ENCODE measurements around the gene MROH9. TPM values are rescaled to one million over a fixed set of nuclear protein-coding genes. Genes with fewer than 3 reads are reported as not detected.

The MROH9 gene
- not detected in 2 replicates for total RNA-seq (2012; rRNA removed)
- polyA plus RNA-seq (2012; rRNA removed), result not detected in 2 replicates
- polyA plus RNA-seq (2012; cell fraction: cytosol; rRNA removed), result not detected in 2 replicates
- not detected in 2 replicates for polyA plus RNA-seq (2012; cell fraction: nucleus; rRNA removed; ENCODE audit: low replicate concordance)
- not detected for Bru-seq, nascent RNA
- percentile 6 among the genes with signal in this experiment for BruChase-seq, experiment 1, labeled RNA remaining after a 6-hour chase
- not detected for BruChase-seq, experiment 2, labeled RNA remaining after a 2-hour chase
- long read RNA-seq, result 0 reads

- H2BK120ac ChIP-seq (ENCODE audit: low read depth, low read length), result no peak within 1 kb of the TSS
- no peaks in the 10 kb centered on the region for H3K36me3 ChIP-seq (ENCODE audit: control insufficient read depth, insufficient read depth, low read length)
- H3K56ac ChIP-seq (ENCODE audit: extremely low read depth, insufficient read depth, low read length), result no peak within 1 kb of the TSS
- no peak within 1 kb of the TSS for H3K9ac ChIP-seq (ENCODE audit: low read depth, low read length)
- H3K79me1 ChIP-seq (ENCODE audit: low read depth in 1 of 2, low read length in 2 of 2), result no peaks in the 10 kb centered on the region
- dilution Hi-C loops (cut with HindIII; ENCODE audit: low sequenced_read_pairs, unreplicated experiment) (no loop called here), in situ Hi-C loops (cut with MboI; ENCODE audit: low sequenced_read_pairs) (no loop called here), intact Hi-C loops (cut with micrococcal nuclease) (no loop called here)
- no CpG with 5 or more reads among the region's 2 CpGs for WGBS, 2 experiments (ENCODE audit: extremely low coverage in 2 of 2, insufficient read length in 1 of 2)
- ATAC-seq (ENCODE audit: low read depth) (no peak), DNase-seq (no peak)
- H3K4ac ChIP-seq (ENCODE audit: low read depth, low read length), result no peak within 1 kb of the TSS
- no peak within 1 kb of the TSS for H3K27ac ChIP-seq (ENCODE audit: insufficient read depth, low read length)
- H2AK5ac ChIP-seq (ENCODE audit: low read depth, low read length), result no peak within 1 kb of the TSS
- no peak within 1 kb of the TSS for H2BK20ac ChIP-seq (ENCODE audit: low read depth, low read length)
- TF ChIP-seq, protein P1, sequence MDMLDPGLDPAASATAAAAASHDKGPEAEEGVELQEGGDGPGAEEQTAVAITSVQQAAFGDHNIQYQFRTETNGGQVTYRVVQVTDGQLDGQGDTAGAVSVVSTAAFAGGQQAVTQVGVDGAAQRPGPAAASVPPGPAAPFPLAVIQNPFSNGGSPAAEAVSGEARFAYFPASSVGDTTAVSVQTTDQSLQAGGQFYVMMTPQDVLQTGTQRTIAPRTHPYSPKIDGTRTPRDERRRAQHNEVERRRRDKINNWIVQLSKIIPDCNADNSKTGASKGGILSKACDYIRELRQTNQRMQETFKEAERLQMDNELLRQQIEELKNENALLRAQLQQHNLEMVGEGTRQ (IDR thresholded peaks at IDR 0.05; ENCODE audit: low read depth, low read length), result no peak
- no peak for TF ChIP-seq RCOR1 (IDR thresholded peaks at IDR 0.05; ENCODE audit: insufficient replicate concordance, low read length)
- TF ChIP-seq SMC3 (IDR thresholded peaks at IDR 0.05; ENCODE audit: low read depth, low read length), result no peak
- TF ChIP-seq FOS (IDR thresholded peaks at IDR 0.05; ENCODE audit: low read depth, low read length), result no peak
- TF ChIP-seq ELK1 (IDR thresholded peaks at IDR 0.05; ENCODE audit: borderline replicate concordance, low read depth, low read length), result no peak
- no peak for TF ChIP-seq BHLHE40 (IDR thresholded peaks at IDR 0.05; ENCODE audit: low read depth, low read length)
- TF ChIP-seq MAZ (IDR thresholded peaks at IDR 0.05; ENCODE audit: borderline replicate concordance, low read depth, low read length), result no peak
- no peak for TF ChIP-seq NFE2L2 (IDR thresholded peaks at IDR 0.05; ENCODE audit: low read depth, low read length)
- no peak for TF ChIP-seq CTCF (conservative IDR thresholded peaks at IDR 0.05; ENCODE audit: low read depth, low read length)
- no peak for TF ChIP-seq CHD1 (IDR thresholded peaks at IDR 0.05; ENCODE audit: low read depth, low read length)
- TF ChIP-seq CEBPB (IDR thresholded peaks at IDR 0.05; ENCODE audit: low read depth, low read length), result no peak
- no peak for TF ChIP-seq MXI1 (IDR thresholded peaks at IDR 0.05; ENCODE audit: borderline replicate concordance, low read depth, low read length)
- TF ChIP-seq RAD21 (IDR thresholded peaks at IDR 0.05; ENCODE audit: low read length), result no peak
- TF ChIP-seq RFX5 (IDR thresholded peaks at IDR 0.05; ENCODE audit: low read depth, low read length), result no peak
- TF ChIP-seq MAFK (IDR thresholded peaks at IDR 0.05; ENCODE audit: low read depth, low read length), result no peak
- TF ChIP-seq POLR2A (IDR thresholded peaks at IDR 0.05; ENCODE audit: low read depth, low read length), result no peak
- BruUV-seq (replicated peaks), result no TSS peak
- no peaks in the 10 kb centered on the region for H3K4me1 ChIP-seq (ENCODE audit: control insufficient read depth, insufficient read depth, low read length)
- no peaks in the 10 kb centered on the region; the same call in 1 of the 2 replicates for H3K27me3 ChIP-seq (ENCODE audit: control insufficient read depth, insufficient read depth, low read length)
- ChIA-PET POLR2A (ENCODE audit: unreplicated experiment) (no interaction called here), CTCF (no interaction called here)
- H2BK15ac ChIP-seq (ENCODE audit: low read depth, low read length), result no peak within 1 kb of the TSS
- no peak within 1 kb of the TSS for H3K4me2 ChIP-seq (ENCODE audit: low read depth, low read length)
- H3K23ac ChIP-seq (ENCODE audit: low read depth, low read length), result no peak within 1 kb of the TSS
- no peak within 1 kb of the TSS for H3K18ac ChIP-seq (ENCODE audit: low read depth, low read length)
- no peak within 1 kb of the TSS for H4K5ac ChIP-seq (ENCODE audit: low read depth, low read length)
- H4K91ac ChIP-seq (ENCODE audit: insufficient read depth, low read depth, low read length), result no peak within 1 kb of the TSS
- H2AFZ ChIP-seq (replicated peaks; ENCODE audit: low read length, poor library complexity), result no peak within 1 kb of the TSS
- H3K14ac ChIP-seq (replicated peaks; ENCODE audit: low read depth, low read length), result no peak within 1 kb of the TSS
- H4K8ac ChIP-seq (ENCODE audit: low read depth in 2 of 2, low read length in 2 of 2), result no peak within 1 kb of the TSS
- H2AK9ac ChIP-seq (replicated peaks; ENCODE audit: low read depth, low read length, poor library complexity), result no peak within 1 kb of the TSS
- no peak within 1 kb of the TSS for H2BK5ac ChIP-seq (ENCODE audit: low read depth, low read length, poor library complexity, severe bottlenecking)
- H3K9me3 ChIP-seq (ENCODE audit: control insufficient read depth, insufficient read depth, low read length), result no peaks in the 10 kb centered on the region
- no peaks in the 10 kb centered on the region for H3K9me1 ChIP-seq (ENCODE audit: insufficient read depth, low read length)
- no peaks in the 10 kb centered on the region for H4K20me1 ChIP-seq (ENCODE audit: insufficient read depth, low read length)
- H3K4me3 ChIP-seq (ENCODE audit: insufficient read depth, low read depth, low read length), result no peak within 1 kb of the TSS
Measured at GRCh38 chr1:170935231-170935630, at the start of gene MROH9. TSS of gene MROH9 (plus strand) at chr1:170935534. CDS start at chr1:170945557, 10,023 bp downstream.

Data from IMR-90 (cell line).